Effector memory CD4-positive, alpha-beta T cell (primary cell): Measurements from ENCODE around the gene FAM9C.

Experiments used
- DNase-seq, 3 donors: peaks; one replicate each; pipeline ENCODE4 v3.0.0-alpha.2; 2020
- H3K27ac ChIP-seq: 2 replicates; pipeline ENCODE4 v1.7.0; 2013; ENCODE audit warnings: mild to moderate bottlenecking, low read length, moderate library complexity; ENCODE audit not compliant: insufficient read depth, poor library complexity, severe bottlenecking
- H3K27me3 ChIP-seq: replicated peaks from 2 replicates; pipeline ENCODE4 v1.7.0; 2013; ENCODE audit warnings: mild to moderate bottlenecking, low read length; ENCODE audit not compliant: insufficient read depth, control insufficient read depth, poor library complexity, severe bottlenecking
- H3K36me3 ChIP-seq: 2 replicates; pipeline ENCODE4 v1.7.0; 2013; ENCODE audit warnings: mild to moderate bottlenecking, low read length, moderate library complexity; ENCODE audit not compliant: control insufficient read depth, insufficient read depth
- H3K4me1 ChIP-seq: 2 replicates; pipeline ENCODE4 v1.7.0; 2013; ENCODE audit warnings: low read length, mild to moderate bottlenecking; ENCODE audit not compliant: control insufficient read depth, insufficient read depth, poor library complexity, severe bottlenecking
- H3K4me3 ChIP-seq: 2 replicates; pipeline ENCODE4 v1.7.0; 2013; ENCODE audit warnings: low read length, low read depth, mild to moderate bottlenecking; ENCODE audit not compliant: insufficient read depth, poor library complexity, severe bottlenecking
- H3K9me3 ChIP-seq: 2 replicates; pipeline ENCODE4 v1.7.0; 2013; ENCODE audit warnings: mild to moderate bottlenecking, low read length, moderate library complexity; ENCODE audit not compliant: control insufficient read depth

FAM9C gene

GRCh38 chrX:13009844-13010243 is 34.6 kb downstream of the FAM9C start:
- H3K4me3 ChIP-seq, result no peak overlapping the region
- H3K4me1 ChIP-seq, result peaks cover 21% of the 10 kb centered on the region
- H3K27me3 ChIP-seq, result no peaks in the 10 kb centered on the region
- no peaks in the 10 kb centered on the region for H3K36me3 ChIP-seq
- H3K9me3 ChIP-seq, result no peaks in the 10 kb centered on the region
- no peak overlapping the region for H3K27ac ChIP-seq
- DNase-seq, result no peak

DNA sequence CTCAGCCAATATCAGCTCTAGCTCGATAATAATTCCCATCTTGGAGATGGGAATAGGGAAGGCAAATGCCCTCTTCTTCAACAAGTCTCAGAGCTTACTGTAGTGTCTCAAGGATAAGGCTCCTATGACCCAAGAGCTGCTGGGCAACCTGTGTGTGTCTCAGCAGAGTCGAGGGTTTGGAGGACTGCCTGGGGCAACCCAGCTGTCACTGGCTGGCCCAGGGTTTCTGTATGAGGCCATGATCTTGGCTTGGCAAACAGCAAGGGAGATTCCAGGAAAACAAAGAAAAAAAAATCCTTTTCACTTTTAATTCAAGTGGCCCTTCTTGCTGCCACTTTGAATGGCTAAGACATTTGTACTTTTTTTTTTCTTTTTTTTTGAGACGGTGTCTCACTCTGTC is 35.1 kb downstream of the FAM9C start:
- Histone ChIP-seq H3K4me3 (no peak overlapping the region), H3K4me1 (peaks cover 20% of the 10 kb centered on the region), H3K9me3 (no peaks in the 10 kb centered on the region), H3K27ac (no peak overlapping the region), H3K36me3 (no peaks in the 10 kb centered on the region), H3K27me3 (no peaks in the 10 kb centered on the region)
- no peak for DNase-seq

DNA sequence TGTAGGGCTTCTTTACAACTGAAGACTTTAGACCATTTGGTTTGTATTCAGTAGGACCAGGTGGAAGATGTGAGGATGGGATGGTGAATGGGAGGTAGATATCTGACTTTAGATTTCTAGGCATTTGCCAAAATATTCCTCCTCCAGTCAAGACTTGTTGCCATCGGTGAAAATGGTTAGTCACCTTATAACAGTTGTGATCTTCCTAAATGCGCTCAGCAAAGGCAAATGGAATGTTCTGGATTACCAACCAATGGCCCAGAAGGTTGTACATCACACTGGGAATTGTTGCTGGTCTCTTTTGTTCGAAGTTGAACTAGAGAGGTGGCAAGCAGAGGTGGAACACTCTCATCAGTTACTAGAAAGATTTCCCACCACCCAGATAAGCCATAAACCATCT is 35.6 kb downstream of the FAM9C start:
- no peaks in the 10 kb centered on the region for H3K9me3 ChIP-seq
- peaks cover 17% of the 10 kb centered on the region for H3K4me1 ChIP-seq
- DNase-seq, result no peak
- H3K27me3 ChIP-seq, result no peaks in the 10 kb centered on the region
- no peak overlapping the region for H3K27ac ChIP-seq
- no peak overlapping the region for H3K4me3 ChIP-seq
- H3K36me3 ChIP-seq, result no peaks in the 10 kb centered on the region

GRCh38 chrX:13008189-13008533 is 36.3 kb downstream of the FAM9C start:
- Histone ChIP-seq H3K27me3 (no peaks in the 10 kb centered on the region), H3K4me3 (no peak overlapping the region), H3K9me3 (no peaks in the 10 kb centered on the region), H3K4me1 (peaks cover 17% of the 10 kb centered on the region), H3K27ac (no peak overlapping the region), H3K36me3 (no peaks in the 10 kb centered on the region)
- no peak for DNase-seq

GRCh38 chrX:13007519-13008188 is 36.8 kb downstream of the FAM9C start:
- H3K36me3 ChIP-seq, result no peaks in the 10 kb centered on the region
- no peaks in the 10 kb centered on the region for H3K9me3 ChIP-seq
- H3K27ac ChIP-seq, result no peak overlapping the region
- no peak overlapping the region for H3K4me3 ChIP-seq
- no peak for DNase-seq
- H3K4me1 ChIP-seq, result peaks cover 22% of the 10 kb centered on the region
- H3K27me3 ChIP-seq, result no peaks in the 10 kb centered on the region

- H3K36me3 ChIP-seq, result no peaks in the 10 kb centered on the region
- no peak for DNase-seq
- peak overlapping the region; percentile 55 for H3K27ac ChIP-seq
- H3K4me1 ChIP-seq, result peaks cover 35% of the 10 kb centered on the region
- peak overlapping the region; percentile 13 for H3K4me3 ChIP-seq
- no peaks in the 10 kb centered on the region for H3K27me3 ChIP-seq
- no peaks in the 10 kb centered on the region for H3K9me3 ChIP-seq
Observed at GRCh38 chrX:13005661-13006473, 38.6 kb downstream of the FAM9C start.

DNA sequence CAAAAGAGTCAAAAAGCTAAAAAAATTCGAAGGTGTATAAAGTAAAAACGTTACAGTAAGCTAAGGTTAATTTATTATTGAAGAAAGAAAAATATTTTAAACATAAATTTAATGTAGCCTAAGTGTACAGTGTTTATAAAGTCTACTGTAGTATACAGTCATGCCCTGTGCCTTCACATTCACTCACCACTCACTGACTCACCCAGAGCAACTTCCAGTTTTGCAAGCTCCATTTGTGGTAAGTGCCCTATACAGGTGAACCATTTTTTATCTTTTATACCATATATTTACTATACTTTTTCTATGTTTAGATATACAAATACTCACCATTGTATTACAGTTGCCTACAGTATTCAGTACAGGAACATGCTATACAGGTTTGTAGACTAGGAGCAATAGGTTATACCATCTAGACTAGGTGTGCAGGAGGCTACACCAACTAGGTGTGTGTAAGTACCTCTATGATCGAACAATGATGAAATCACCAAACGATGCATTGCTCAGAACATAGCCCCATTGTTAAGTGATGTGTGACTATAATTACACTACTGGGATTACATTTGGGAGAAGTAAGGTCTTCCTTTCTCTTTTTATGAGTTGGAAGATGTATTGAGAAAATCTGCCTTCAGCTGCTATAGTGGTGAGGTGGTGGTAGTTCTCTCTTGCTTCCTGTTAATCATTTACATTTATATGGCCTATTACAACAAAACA is 42.3 kb downstream of the FAM9C start:
- no peak overlapping the region for H3K4me3 ChIP-seq
- H3K27ac ChIP-seq, result peak overlapping the region; percentile 70
- no peaks in the 10 kb centered on the region for H3K36me3 ChIP-seq
- H3K27me3 ChIP-seq, result no peaks in the 10 kb centered on the region
- DNase-seq, result no peak
- H3K9me3 ChIP-seq, result no peaks in the 10 kb centered on the region
- peaks cover 50% of the 10 kb centered on the region for H3K4me1 ChIP-seq

DNA sequence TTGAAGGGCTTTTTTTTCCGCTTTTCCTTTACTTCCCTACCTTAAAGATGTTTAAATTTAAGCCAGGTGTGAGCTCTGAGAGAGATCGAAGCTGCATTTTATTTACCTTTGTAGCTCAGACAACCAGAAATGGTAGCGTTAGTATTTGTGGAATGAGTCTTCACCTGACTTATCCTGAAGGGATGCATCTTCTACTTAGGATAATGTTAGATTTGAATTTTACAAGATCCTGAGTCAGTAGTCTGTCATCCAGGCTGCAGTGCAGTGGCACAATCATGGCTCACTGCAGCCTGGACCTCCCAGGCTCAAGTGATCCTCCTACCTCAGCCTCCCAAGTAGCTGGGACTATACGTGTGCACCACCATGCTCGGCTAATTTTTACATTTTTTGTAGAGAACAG is 43.3 kb downstream of the FAM9C start:
- Histone ChIP-seq H3K27me3 (no peaks in the 10 kb centered on the region), H3K36me3 (no peaks in the 10 kb centered on the region), H3K4me3 (no peak overlapping the region), H3K27ac (peak overlapping the region; percentile 70), H3K9me3 (no peaks in the 10 kb centered on the region), H3K4me1 (peaks cover 49% of the 10 kb centered on the region)
- DNase-seq, result no peak

DNA sequence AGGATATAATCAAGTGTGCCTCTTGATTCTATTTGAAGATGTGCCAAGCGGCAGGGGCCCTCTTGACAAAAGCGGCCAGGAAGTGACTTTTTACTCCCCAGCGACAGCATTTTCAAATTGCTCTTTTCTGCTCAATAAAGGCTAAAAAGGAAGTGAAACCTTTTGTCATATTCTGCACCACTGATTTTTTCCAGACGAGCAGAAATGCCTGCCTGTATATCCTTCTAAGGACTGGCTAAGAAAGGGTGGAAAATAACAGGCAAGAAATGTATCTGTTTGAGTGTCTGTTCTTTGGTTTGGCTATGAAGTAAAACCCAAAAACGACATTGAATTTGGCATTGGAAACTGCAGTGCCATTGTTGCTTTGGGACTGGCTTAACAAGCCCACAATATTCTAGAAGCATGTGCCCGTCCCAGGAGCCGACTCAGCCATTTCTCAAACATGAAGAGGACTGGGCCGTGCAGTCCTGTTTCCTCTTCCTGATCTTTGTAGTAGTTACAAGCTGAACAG is 44.1 kb downstream of the FAM9C start:
- no peak for DNase-seq
- no peaks in the 10 kb centered on the region for H3K36me3 ChIP-seq
- peaks cover 44% of the 10 kb centered on the region for H3K4me1 ChIP-seq
- no peaks in the 10 kb centered on the region for H3K27me3 ChIP-seq
- no peaks in the 10 kb centered on the region for H3K9me3 ChIP-seq
- H3K27ac ChIP-seq, result peak overlapping the region; percentile 70
- peak overlapping the region; percentile 30 for H3K4me3 ChIP-seq

DNA sequence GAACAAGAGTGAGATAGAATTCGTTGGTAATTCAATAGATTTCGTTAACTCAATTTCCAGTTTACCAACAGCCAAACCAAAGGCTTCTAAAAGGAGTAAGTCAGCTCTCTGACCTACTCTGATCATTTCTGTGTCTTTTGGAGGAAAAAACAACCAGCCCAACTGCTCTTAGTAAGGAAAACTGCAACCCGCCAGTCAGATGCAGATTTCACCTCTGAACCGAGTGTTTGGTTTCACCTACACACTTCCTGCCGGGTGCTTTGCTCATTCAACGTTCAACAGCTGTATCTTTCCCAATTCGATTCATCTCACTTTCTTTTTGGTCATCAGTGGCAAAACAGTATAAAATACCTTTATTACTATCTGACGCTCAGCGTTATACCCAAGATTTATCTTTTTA is 45.0 kb downstream of the FAM9C start:
- Histone ChIP-seq H3K4me3 (peak overlapping the region; percentile 30), H3K27ac (peak overlapping the region; percentile 70), H3K27me3 (no peaks in the 10 kb centered on the region), H3K4me1 (peaks cover 41% of the 10 kb centered on the region), H3K9me3 (no peaks in the 10 kb centered on the region), H3K36me3 (no peaks in the 10 kb centered on the region)
- DNase-seq, result no peak
